HuH-7 (cell line): ENCODE results near the gene MCOLN2.
A peak's percentile ranks its signal among the peaks of the same experiment; 100 is the strongest.

ENCODE experiments used
- DNase-seq: peaks from one replicate; pipeline ENCODE4 v3.0.0; 2011; ENCODE audit warnings: low spot score

The MCOLN2 gene

DNA sequence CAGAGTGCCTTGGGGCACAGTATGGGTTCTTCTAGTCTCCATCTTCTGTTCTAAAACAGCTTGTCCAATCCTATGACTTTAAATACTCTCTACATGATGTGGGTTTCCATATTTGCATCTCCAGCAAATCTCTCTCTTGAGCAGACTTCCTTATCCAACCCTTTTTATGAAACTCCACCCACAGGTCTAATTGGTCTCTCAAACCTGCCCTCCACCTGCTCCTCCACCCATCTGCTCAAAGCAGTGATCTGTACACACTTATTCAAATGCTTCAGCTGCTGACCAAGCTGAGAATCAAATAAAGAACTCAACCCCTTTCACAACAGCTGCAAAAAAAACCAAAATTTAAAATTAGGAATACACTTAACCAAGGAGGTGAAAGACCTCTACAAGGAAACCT lies 11.5 kb downstream of the MCOLN2 start:
- DNase-seq, result no peak

DNA sequence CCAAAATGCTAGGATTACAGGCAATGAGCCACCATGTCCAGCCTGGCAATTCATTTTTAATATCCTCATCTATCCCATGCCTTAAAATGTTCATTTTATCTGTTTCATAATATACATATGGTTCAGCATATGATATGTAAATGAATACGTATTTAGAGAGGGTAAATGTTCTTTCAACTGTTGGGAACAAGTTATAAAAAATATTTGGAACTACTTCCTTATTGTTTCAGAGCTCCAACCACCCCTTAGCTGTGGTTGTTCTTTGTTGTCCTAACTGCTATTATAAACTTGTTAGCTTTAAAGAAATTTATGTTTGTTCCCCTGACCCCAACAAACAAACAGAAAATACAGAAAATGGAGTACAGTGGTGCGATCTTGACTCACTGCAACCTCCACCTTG lies 14.5 kb downstream of the MCOLN2 start:
- no peak for DNase-seq

DNA sequence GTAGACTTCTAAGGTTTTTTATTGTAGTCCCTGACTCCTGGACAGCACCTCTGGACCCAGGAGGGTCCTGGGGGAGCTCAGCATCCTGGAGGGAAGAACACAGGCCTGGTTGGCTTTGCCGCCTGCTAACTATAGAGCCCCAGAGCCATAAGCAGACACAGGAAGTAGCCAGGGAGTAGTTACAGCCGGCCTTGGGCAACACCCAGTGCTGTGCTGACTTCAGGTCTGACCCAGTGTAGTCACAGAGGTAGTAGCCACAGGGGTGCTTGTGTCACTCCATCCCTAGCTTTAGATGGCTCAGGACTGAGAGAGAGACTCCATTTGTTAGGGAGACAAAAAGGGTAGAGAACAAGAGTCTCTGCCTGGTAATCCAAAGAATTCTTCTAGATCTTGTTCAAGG lies 21.9 kb downstream of the MCOLN2 start:
- DNase-seq, result no peak

DNA sequence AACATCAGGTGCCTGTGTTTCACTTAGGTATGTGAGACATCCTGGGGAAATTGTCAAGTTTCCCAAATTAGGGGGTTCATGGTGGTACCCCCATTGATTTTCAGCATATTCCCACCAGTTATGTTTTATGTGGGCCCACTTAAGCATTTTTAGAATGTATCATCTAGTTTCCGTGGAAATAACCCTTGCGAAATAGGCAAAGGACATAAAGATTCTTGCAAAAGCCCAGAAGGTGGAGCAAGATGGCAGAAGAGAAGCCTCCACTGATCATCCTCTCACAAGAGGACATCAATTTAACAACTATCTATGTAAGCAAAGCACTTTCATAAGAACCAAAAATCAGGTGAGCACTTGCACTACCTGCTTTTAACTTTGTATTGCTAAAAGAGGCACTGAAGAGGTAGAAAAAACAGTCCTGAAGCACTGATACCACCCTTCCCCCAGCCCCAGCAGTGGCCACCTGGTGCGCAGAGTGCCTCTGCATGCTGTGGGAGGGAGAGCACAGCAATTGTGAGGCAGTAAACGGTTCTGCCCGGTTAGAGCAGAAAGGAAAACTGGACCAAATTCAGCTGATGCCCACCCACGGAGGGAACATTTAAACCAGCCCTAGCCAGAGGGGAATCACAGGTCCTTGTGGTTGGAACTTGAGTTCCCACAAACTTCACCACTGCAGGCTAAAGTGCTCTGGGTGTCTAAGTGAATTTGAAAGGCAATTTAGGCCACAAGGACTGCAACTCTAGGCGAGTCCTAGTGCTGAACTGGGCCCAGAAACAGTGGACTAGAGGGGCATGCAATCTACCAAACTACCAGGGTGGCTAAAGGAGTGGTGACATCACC lies 23.2 kb downstream of the MCOLN2 start:
- no peak for DNase-seq

DNA sequence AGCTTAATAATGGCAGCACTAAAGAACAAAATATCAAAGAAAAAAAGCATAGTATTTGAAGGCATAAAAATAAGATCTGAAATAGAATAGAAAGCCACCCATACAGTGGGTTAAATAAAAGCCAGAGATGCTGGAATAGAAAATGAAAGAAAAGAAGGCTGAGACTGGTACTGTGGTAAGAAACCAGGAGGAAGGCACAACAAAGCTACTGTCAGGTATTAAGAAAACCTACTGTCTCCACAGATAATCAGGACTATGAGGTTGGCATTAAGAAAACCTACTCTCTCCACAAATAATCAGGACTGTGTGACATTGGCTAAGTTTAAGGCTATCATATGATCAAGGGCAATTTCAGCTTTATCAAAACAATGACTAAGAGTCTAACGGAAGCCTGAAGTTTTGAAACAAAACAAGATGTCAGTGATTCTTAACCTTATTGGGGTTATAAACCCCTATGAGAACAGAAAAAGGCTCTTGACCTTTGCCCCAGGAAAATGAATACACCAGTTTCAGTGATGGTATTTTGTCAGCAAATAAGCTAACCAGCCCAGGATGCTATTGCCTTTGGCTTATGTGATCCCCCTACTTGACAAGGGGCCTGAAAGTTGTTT lies 24.4 kb downstream of the MCOLN2 start:
- DNase-seq, result no peak

DNA sequence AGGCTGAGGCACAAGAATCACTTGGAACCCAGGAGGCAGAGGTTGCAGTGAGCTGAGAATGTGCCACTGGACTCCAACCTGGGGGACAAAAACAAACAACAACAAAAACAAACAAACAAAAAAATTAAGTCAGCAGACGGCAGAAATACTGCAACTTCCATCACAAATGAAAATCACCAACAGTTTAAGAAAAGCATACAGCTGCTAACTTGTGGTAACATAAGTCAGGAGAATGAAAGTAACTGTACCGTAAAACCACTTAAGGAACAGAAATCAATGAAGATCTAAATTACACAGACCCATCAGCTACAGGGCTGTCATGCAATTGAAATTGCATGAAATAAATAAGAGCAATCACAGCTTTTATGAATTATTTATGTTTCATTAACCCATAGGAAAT lies 25.0 kb downstream of the MCOLN2 start:
- no peak for DNase-seq

DNA sequence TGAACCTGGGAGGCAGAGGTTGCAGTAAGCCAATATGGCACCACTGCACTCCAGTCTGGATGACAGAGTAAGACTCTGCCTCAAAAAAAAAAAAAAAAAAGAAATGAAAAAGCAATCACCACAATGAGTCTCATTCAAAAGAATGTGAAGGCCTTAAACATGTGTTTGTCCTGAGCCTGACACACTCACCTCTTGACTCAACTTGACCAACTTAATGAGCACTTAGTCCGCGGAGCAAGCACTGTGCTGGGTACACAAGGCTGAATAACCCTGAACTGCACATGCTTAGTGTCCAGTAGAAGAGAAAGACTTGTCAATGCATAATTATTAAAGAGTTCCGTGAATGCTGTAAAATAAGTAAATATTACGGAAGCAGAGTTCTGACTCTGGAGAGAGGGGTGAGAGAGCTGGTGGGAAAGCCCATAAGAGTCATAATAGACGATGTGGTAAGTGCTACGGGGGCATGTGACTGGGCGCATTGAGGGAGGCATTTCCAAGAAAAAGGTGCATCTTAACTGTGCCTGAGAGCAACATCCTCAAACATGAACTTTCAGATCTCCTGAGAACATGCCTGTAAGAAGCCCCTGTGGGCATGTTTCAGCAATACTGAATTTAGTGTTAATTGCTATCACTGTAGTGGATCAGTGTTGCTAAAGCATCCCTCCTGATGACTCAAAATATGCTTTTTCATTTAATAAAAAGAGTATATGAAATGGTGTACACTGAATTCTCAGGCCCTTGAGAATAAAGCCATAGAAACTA lies 27.2 kb downstream of the MCOLN2 start:
- no peak for DNase-seq

DNA sequence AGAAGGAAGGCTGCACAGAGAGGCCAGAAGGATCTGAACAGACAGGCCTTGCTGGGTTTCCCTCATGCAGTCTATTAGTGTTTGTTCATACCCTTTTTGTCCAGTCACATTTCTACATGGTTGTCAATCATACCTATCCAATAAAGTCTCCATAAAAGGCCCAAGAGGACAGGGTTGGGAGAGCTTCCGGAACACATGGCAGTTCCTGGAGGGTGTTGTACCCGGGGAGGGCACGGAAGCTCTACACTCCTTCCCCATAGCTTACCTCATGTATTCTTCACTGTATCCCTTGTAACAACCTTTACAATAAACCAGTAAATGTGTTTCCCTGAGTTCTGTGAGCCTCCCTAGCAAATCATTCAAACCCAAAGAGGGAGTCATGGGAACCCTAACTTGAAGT lies 28.0 kb downstream of the MCOLN2 start:
- no peak for DNase-seq

DNA sequence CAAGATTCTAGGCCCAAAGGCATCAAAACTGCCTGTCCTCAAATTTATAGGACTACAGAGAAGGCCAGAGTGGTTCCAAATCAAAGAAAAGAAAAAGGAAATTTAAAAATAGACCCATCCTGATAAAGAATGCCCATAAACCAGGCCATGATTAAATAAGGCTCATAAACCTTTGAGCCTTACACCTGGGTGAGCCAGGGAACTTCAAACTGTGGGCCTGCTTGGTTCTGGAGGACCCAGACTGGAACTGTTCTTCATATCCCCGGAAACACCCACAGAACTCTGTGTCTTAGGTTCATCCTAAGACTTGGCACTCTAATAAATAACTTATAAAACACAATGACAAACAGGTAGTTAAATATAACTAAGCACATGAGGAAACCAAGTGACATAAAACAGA lies 28.8 kb downstream of the MCOLN2 start:
- no peak for DNase-seq

DNA sequence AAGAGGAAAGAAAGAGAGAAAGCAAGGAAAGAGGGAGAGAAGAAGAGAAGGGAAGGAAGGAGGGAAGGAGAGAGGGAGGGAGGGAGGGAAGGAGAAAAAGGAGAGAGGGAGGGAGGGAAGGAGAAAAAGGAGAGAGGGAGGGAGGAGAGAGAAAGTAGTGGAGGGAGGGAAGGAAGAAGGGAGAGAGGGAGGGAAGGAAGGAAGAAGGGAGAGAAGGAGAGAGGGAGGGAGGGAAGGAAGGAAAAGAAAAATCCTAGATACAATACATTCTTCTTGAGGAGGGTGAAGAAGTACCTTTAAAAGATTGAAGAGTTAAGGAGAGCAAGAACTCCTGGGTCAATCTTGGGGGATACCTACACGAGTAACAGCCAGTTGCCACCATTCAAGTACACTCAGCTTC lies 29.2 kb downstream of the MCOLN2 start:
- DNase-seq, result no peak

DNA sequence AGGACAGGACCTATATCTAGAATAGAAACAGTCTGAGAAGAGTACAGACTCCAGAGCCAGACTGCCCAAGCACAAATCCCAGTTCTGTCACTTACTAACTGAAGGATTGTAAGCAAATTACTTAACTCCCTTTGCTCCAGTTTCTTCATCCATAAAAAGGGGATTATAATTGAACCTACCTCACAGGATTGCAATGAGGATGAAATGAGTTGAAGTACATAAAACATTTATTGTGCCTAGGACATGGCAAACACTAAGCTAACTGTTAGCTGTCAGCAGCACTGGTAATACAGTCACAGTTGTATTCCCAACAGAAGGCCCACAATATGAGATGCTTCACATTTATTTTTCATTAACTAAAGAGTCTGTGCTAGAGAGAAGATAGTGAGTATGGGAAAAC lies 33.9 kb downstream of the MCOLN2 start:
- no peak for DNase-seq

DNA sequence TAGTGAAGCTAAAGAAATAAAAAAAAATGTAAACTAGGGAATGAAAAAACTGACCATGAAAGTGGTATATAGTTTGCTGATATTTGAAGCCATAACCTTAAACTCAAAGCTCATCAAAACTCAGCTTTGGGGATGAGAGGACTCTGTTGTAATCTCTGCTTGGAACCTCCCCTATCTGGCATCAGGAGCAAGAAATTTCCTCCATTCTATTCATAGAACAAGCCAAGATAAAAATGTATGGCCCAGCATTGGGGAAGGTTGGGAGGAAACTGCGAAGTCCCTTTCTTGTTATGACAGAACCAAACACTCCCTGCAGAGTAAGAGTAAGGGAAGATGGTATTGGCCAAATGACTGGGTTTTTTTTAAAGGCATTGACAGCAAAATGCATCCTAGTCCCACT lies 35.6 kb downstream of the MCOLN2 start:
- no peak for DNase-seq

DNA sequence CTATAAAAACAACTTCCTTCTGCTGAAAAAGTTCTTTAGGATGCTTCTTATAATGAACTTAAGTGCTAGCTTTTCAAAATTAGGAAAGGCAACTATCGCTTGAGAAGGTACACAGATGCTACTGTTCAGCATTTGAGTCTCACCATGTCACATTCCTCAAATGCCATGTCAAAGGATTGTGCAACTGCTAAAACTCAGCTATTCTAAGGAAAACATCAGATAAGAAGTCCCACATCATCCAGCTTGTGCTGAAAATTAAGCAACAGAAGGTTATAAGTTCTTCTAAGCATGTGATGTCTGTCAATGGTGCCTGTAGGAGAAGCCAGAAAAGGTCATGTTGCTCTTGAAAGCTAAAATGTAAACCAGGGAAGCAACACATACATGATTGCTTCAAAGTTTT lies 36.5 kb downstream of the MCOLN2 start:
- DNase-seq, result peak; percentile 22

DNA sequence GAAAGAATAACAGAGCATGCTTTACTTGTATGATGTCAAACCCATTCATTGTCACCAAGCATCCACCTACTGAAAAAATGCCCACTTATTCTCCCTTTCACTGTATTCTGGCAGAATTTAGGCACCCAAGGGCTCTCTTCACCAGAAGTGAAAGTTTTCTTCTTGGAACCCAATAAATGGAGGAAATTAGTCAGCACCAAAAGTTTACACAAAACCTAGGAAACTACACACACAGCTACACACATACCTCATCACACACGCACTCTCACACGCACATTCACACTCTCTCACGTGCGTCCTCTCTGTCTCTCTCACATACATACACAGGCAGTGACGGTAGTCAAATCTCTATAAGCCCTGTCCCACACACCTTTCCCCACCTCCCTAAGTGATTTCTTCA lies 37.6 kb downstream of the MCOLN2 start:
- DNase-seq, result no peak

DNA sequence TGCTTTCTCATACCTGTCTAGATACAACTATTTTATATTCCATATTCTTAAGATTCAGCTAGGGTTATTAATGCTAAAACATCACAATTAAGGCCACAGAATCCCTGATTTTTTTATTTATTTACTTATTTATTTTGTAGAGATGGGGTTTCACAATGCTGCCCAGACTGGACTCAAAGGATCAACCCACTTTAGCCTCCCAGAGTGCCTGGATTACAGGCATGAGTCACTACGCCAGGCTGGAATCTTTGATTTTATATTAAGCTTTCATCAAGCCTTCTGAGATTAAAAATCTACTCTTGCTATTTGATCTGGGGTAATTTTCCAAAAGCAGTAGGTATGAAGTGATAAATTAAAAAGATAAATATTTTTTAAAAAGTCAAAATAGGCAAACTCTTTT lies 38.9 kb downstream of the MCOLN2 start:
- no peak for DNase-seq

DNA sequence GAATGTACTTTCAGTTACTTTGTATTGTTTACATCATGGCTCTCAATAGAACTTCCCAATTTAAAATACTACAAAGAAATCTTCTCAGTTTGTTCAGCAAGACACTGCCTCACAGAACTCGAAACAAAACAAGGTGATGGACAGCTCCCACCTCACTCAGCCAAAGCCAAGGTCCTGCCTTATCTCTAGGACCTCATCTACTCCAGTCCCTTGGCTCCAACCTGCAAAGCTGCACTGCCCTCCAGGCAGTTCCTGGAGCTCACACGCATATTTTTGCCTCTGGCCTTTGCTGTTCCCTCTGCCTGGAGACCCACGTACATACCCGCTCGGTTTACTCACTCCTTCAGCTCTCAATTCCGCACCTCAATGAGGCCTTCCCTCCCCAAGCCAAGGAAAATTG lies 40.3 kb downstream of the MCOLN2 start:
- DNase-seq, result no peak

DNA sequence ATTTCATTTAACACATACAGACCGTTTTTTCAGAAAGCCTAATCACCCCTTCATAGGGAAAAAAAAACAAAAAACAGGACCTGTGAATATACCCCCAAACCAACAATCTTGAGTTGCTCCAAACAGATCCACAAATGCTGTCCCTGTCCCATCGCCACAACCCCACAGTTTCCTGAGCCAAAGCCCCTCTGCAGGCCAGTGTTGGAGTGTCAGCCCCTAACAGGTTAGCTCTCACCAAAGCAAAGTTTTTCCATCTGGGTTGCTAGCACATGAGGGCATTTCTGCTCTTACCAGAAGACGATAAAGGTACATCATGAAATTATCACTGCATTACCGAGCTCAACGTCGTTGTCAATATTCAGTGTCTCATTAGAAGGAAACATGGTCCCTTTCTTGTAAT lies 40.8 kb downstream of the MCOLN2 start:
- DNase-seq, result no peak

DNA sequence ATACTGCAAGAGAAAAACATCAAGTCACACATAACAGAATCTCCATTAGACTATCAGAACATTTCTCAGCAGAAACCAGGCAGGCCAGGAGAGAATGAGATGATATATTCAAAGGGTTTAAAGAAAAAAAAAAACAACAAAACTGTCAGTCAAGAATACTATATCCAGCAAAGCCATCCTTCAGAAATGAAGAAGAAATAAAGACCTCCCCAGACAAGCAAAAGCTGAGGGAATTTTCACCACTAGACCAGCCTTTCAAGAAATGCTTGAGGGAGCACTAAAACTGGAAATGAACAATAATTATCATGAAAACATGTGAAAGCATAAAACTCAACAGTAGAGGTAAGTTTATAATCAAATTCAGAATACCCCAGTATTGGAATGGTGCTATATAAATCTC lies 47.2 kb downstream of the MCOLN2 start:
- no peak for DNase-seq

DNA sequence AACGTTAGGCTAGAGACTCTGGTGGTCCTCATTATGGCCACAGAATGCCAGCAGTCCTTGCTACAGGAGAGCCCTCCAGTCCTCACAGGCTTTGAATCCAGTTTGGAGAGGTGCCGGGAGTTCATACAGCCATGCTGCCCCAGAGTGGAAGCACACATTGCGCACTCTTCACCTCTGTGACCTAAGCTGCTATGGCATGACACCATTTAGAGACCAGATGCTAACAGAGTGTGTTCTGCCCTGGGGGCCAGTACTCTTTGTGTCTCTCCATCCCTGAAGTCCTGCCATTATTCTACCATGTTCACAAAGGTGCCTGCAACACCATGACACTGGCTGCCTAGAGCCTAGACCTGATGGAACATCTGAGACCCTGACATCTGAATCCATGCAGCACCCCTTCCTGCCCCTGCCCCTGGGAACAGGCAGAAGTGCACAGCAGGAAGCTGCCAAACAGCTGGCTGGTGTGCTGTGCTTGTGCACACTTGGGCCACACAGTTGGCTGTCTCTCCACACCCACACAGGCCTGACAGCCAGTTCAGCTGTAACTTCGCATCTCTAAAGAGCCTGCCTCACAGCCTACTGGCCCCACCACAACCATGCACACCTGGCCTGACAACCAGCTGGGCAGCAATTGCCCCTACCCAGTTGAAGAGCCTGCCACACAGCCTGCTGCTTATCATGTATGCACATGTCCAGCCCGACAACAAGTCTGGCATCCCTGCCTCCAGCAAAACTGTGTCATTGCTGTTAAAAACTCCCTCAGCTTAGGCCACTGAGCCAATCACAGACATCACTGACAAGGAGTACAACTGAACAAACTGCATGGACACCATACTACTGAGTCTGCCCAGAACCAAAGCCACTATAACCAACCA lies 49.1 kb downstream of the MCOLN2 start:
- DNase-seq, result no peak

DNA sequence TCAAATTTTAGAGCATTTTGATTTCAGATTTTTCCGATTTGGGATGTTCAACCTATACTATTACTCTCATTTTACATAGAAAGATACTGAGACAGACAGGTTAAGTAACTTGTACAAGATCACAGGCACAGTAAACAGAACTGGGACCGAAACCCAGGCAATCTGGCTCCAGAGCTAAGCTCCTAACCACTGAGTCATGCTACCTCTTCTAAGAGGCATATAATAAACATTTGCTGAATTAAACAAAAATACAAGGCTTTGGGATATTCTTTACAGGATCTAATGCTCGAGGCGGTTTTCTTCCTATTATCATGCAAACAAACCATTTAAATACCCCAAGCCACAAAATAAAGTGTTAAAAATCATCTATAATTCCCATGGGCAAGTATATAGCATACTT lies 50.3 kb downstream of the MCOLN2 start:
- no peak for DNase-seq

DNA sequence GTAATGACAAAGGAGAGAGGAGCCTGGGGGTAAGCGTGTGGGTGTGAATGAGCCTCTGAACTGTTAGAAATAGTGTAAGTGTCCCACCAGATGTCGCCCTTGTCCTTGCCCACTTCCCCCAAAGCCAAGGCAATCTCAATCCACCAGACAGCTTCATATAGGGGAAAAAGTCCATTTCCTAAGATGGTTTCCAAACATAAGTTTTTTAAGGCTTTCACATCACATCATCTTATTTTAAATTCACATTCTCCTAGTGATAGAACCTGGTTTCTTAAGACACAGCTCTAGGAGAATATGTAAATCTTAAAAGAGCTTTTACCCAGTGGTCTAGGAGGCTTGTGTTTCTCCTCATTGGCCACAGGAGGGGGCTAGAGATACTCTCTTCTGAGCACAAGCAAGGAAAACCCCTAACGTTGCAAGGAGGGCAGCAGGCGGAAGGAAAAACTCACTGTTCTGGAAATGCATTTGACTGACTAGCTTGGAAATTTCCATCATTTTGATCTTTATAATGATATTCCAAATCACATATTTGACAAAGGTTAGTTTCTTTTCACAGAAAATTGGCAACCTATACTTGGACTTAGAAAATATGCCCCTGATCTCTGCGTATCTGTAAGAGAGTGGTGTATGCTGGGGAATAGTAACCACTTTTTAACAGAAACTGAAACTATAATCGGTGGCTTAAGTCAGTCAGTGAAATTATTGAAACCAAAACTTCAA lies 52.0 kb downstream of the MCOLN2 start:
- peak; percentile 46 for DNase-seq

DNA sequence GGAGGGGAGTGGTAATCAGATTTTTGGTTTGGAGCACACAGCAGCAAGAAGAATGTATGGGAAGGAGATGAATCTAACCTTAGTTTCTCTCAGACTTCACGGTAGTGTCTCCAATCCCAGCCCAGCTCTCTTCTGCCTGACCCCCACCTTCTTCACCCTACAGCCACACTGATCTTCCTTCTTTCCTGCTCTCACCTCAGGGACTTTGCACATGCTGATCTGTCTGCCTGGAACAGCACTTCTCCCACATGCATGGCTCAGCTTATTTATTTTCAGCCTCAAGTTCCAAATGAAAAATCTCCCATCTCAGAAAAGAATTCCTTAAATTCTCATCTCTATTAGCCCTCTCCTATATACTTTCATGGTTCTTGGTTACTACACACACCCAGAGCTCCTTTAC lies 55.1 kb downstream of the MCOLN2 start:
- DNase-seq, result no peak
